Panc1 (cell line): ENCODE measurements around the gene UPF1. TPM values are rescaled to one million over a fixed set of nuclear protein-coding genes. Genes with fewer than 3 reads are reported as not detected.

ENCODE experiments used
- ATAC-seq: fragments of 200-7000 bp; cut with Tn5 transposase; 2 replicates; pipeline ENCODE4 v1.9.1; 2020; ENCODE audit warnings: mild to moderate bottlenecking, moderate library complexity
- BruUV-seq: library from RNA; stranded (reverse); fragments of 400-500 nt; replicated peaks from 2 replicates; lab custom pipeline; 2021; lab: Mats Ljungman, UMichigan
- CTCF ChIA-PET: fragments of 300-600 bp; sonication (Branson Sonifier 250); formaldehyde crosslinking; loops from one replicate; lab custom pipeline; 2022; ENCODE audit warnings: antibody characterized with exemption; lab: Charles Lee
- POLR2A ChIA-PET: fragments of 300-600 bp; sonication (Branson Sonifier 250); formaldehyde crosslinking; loops from one replicate; lab custom pipeline; 2022; ENCODE audit warnings: antibody characterized with exemption; lab: Charles Lee
- DNase-seq: peaks from one replicate; pipeline ENCODE4 v3.0.0-alpha.2; 2010; ENCODE audit warnings: low read depth, low spot score
- H3K27ac ChIP-seq: 2 replicates; pipeline ENCODE4 v1.5.1; 2011; ENCODE audit warnings: mild to moderate bottlenecking, low read length, inconsistent platforms
- H3K27me3 ChIP-seq: fragments of 200-500 bp; sonication (Bioruptor generic); 2 replicates; pipeline ENCODE4 v1.6.0; 2014; ENCODE audit warnings: low read length, inconsistent platforms; ENCODE audit not compliant: control insufficient read depth, insufficient read depth
- H3K36me3 ChIP-seq: fragments of 200-500 bp; sonication (Bioruptor generic); 2 replicates; pipeline ENCODE4 v1.5.1; 2014; ENCODE audit warnings: inconsistent platforms, mild to moderate bottlenecking, low read length, moderate library complexity; ENCODE audit not compliant: control insufficient read depth, insufficient read depth
- H3K4me1 ChIP-seq: 2 replicates; pipeline ENCODE4 v1.5.1; 2011; ENCODE audit warnings: inconsistent platforms, mild to moderate bottlenecking, low read length, moderate library complexity; ENCODE audit not compliant: control insufficient read depth, insufficient read depth
- H3K4me3 ChIP-seq, 2 experiments: 2 replicates each; pipeline ENCODE4 v1.5.1; 2011 to 2012; ENCODE audit warnings: low read depth in 2 of 2, low read length in 2 of 2, mild to moderate bottlenecking in 2 of 2, inconsistent platforms in 1 of 2, moderate library complexity in 1 of 2
- H3K9me3 ChIP-seq: fragments of 200-500 bp; sonication (Bioruptor generic); 2 replicates; pipeline ENCODE4 v1.5.1; 2014; ENCODE audit warnings: low read depth, mild to moderate bottlenecking, inconsistent platforms, low read length, moderate library complexity; ENCODE audit not compliant: control insufficient read depth, insufficient read depth
- POLR2AphosphoS5 ChIP-seq: IDR thresholded peaks from 2 replicates; pipeline ENCODE4 v1.6.1; 2012; ENCODE audit warnings: mild to moderate bottlenecking, low read depth, low read length, moderate library complexity
- SIN3A ChIP-seq: IDR thresholded peaks from 2 replicates; pipeline ENCODE4 v1.6.1; 2012; ENCODE audit warnings: low read depth, mild to moderate bottlenecking, low read length, moderate library complexity, borderline replicate concordance; ENCODE audit not compliant: insufficient read depth
- TCF7L2 ChIP-seq: IDR thresholded peaks from 2 replicates; pipeline ENCODE4 v1.6.1; 2011; ENCODE audit warnings: mild to moderate bottlenecking, low read depth, low read length, inconsistent platforms
- in situ Hi-C: cut with HindIII; loops from 2 replicates; pipeline ENCODE4 v1.10.0; 2016; ENCODE audit warnings: low sequenced_read_pairs, low pct_unique_long_range_greater_than_20kb
- intact Hi-C: fragments of 100-400 bp; cut with micrococcal nuclease; formaldehyde crosslinking; loops from one replicate; pipeline ENCODE4 v1.10.0; 2022; ENCODE audit not compliant: unreplicated experiment
- total RNA-seq: library from RNA; stranded (reverse); gene quantifications from one replicate; pipeline ENCODE4 v1.2.1, GENCODE V29; 2021; ENCODE audit not compliant: unreplicated experiment
- TF ChIP-seq, protein P1 (sequence below): fragments of 450-650 bp; IDR thresholded peaks from 2 replicates; pipeline ENCODE4 v1.5.1; 2017; ENCODE audit warnings: mild to moderate bottlenecking
- TF ChIP-seq, protein P2 (sequence below), 2 experiments: IDR thresholded peaks; 2 replicates each; pipeline ENCODE4 v1.6.1; 2011 to 2012; ENCODE audit warnings: low read depth in 2 of 2, control low read depth in 1 of 2, low read length in 1 of 2, mild to moderate bottlenecking in 1 of 2, moderate library complexity in 1 of 2; ENCODE audit not compliant: insufficient read depth in 1 of 2

Gene UPF1
- total RNA-seq, 1 experiment from 2014 or later: 62.2 TPM

DNA sequence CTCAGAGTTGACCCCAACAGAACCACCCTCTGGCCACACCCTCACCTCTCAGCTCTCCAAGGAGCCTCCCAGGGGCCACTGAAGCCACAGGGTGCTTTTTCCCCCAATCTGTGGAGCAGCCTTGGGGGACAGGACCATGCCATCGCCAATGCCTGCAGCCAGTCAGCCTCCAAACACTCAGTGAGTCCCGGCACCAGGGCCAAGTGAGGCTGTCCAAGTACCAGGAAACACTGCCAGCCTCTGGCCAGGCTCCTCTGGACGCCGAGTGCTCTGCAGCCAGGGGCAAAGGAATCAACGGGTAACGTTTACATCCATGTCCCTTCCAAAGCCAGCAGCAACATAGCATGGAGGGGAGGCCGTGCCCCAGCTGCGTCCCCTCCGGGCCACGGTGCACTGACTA is 31.1 kb upstream of the UPF1 start:
- no TSS peak for BruUV-seq
- in situ Hi-C loops: no loop called here
- Histone ChIP-seq H3K27me3 (no peaks in the 10 kb centered on the region), H3K4me1 (no peaks in the 10 kb centered on the region), H3K4me3 (no peak overlapping the region), H3K27ac (no peak overlapping the region), H3K36me3 (no peaks in the 10 kb centered on the region), H3K9me3 (no peaks in the 10 kb centered on the region)
- POLR2A ChIA-PET: no interaction called here
- intact Hi-C loops: no loop called here
- CTCF ChIA-PET: interaction anchor here (0.5 to 0.6 kb wide), 2 partner anchors 79 to 1057 kb away, joined by 3 to 5 read pairs; no protein-coding TSS in a partner anchor
- TF ChIP-seq POLR2AphosphoS5 (no peak), TCF7L2 (no peak)
- TF ChIP-seq, protein P1, sequence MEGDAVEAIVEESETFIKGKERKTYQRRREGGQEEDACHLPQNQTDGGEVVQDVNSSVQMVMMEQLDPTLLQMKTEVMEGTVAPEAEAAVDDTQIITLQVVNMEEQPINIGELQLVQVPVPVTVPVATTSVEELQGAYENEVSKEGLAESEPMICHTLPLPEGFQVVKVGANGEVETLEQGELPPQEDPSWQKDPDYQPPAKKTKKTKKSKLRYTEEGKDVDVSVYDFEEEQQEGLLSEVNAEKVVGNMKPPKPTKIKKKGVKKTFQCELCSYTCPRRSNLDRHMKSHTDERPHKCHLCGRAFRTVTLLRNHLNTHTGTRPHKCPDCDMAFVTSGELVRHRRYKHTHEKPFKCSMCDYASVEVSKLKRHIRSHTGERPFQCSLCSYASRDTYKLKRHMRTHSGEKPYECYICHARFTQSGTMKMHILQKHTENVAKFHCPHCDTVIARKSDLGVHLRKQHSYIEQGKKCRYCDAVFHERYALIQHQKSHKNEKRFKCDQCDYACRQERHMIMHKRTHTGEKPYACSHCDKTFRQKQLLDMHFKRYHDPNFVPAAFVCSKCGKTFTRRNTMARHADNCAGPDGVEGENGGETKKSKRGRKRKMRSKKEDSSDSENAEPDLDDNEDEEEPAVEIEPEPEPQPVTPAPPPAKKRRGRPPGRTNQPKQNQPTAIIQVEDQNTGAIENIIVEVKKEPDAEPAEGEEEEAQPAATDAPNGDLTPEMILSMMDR: no peak
- ATAC-seq (no peak), DNase-seq (no peak)

DNA sequence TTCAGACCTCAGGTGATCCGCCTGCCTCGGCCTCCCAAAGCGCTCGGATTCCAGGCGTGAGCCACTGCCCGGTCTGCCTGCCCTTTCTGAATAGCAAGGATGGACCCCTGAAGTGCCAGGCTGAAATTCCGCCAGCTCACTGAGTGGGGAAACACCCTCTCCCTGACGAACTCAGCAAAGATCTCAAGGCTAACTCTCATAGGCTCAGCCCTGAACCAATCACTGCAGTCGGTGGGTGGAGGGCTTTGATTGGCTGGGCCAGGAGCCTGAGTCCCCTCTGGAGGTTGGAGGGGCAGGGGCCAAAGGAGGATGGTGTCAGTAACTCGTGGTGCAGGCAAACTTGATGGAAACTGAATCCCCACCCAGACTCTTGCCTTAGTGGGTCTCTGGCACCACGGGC is 29.4 kb upstream of the UPF1 start:
- Histone ChIP-seq H3K36me3 (no peaks in the 10 kb centered on the region), H3K9me3 (no peaks in the 10 kb centered on the region), H3K27me3 (no peaks in the 10 kb centered on the region), H3K4me1 (no peaks in the 10 kb centered on the region), H3K27ac (no peak overlapping the region), H3K4me3 (no peak overlapping the region)
- ChIA-PET CTCF (no interaction called here), POLR2A (no interaction called here)
- no peak for ATAC-seq
- TF ChIP-seq TCF7L2 (no peak), POLR2AphosphoS5 (no peak), SIN3A (no peak)
- TF ChIP-seq, protein P2, sequence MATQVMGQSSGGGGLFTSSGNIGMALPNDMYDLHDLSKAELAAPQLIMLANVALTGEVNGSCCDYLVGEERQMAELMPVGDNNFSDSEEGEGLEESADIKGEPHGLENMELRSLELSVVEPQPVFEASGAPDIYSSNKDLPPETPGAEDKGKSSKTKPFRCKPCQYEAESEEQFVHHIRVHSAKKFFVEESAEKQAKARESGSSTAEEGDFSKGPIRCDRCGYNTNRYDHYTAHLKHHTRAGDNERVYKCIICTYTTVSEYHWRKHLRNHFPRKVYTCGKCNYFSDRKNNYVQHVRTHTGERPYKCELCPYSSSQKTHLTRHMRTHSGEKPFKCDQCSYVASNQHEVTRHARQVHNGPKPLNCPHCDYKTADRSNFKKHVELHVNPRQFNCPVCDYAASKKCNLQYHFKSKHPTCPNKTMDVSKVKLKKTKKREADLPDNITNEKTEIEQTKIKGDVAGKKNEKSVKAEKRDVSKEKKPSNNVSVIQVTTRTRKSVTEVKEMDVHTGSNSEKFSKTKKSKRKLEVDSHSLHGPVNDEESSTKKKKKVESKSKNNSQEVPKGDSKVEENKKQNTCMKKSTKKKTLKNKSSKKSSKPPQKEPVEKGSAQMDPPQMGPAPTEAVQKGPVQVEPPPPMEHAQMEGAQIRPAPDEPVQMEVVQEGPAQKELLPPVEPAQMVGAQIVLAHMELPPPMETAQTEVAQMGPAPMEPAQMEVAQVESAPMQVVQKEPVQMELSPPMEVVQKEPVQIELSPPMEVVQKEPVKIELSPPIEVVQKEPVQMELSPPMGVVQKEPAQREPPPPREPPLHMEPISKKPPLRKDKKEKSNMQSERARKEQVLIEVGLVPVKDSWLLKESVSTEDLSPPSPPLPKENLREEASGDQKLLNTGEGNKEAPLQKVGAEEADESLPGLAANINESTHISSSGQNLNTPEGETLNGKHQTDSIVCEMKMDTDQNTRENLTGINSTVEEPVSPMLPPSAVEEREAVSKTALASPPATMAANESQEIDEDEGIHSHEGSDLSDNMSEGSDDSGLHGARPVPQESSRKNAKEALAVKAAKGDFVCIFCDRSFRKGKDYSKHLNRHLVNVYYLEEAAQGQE (IDR thresholded peaks at IDR 0.05; ENCODE audit: insufficient read depth in 1 of 2, low read depth in 2 of 2, low read length in 1 of 2): no peak
- TF ChIP-seq, protein P1: no peak
- in situ Hi-C loops: no loop called here
- BruUV-seq: no TSS peak
- intact Hi-C loops: no loop called here
- no peak for DNase-seq
